Myocyte (in vitro differentiated cells): ENCODE data around the gene STX2. TPM values are rescaled to one million over a fixed set of nuclear protein-coding genes. Genes with fewer than 3 reads are reported as not detected.

Source experiments
- DNase-seq: peaks from one replicate; pipeline ENCODE4 v3.0.0-alpha.2; 2012; ENCODE audit warnings: low read depth
- total RNA-seq: library from RNA; depleted of rRNA; stranded (reverse); fragments of >200 nt; gene quantifications from 2 replicates; pipeline ENCODE4 v1.2.3, GENCODE V29; 2014

Gene STX2
- total RNA-seq, 1 donor from 2014 or later, result 42.0 TPM

DNA sequence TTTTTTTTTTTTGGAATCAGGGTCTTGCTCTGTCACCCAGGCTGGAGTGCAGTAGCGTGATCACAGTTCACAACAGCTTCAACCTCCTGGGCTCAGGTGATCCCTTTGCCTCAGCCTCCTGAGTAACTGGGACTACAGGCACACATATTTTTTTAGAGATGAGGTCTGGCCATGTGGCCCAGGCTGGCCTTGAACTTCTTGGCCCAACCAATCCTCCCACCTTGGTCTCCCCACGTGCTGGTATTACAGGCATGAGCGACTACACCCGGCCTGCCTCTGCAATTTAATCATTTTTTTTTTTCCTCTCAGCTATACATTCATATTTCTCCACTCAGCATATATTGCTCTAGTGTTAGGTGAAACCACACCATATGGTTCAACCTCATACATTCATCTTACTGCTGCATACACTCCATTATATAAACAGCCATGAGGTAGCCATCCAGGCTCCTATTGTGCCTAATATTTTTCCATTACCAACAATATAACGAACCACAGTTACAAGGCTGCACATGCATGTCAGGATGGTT is 7.1 kb downstream of the STX2 start:
- no peak for DNase-seq

DNA sequence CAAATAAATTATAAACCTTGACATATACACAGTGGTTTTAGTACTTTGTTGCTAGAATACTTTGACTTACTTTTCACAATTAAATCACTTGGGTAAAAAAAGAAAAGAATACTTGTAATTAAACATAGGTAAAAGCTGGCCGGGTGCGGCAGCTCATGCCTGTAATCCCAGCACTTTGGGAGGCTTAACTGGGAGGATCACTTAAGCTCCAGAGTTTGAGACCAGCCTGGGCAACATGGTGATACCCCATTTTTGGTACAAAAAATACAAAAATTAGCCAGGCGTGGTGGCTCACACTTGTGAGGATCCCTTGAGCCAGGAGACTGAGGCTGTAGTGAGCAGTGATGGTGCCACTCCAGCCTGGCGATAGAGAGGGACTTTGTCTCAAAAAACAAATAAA is 7.8 kb downstream of the STX2 start:
- no peak for DNase-seq

DNA sequence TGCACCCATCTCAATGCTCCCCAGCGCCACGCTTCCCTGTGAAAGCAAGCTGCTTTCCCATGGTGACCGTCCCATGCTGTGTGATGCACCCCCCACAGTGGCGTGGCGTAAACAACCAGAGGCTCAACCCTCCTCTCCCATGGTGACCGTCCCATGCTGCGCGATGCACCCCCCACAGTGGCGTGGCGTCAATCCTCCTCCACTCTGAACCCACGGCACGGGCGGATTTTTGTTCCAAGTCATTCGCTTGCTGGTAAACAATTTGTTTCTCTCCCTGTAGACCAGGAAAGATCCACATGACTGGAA is 8.9 kb downstream of the STX2 start:
- no peak for DNase-seq

DNA sequence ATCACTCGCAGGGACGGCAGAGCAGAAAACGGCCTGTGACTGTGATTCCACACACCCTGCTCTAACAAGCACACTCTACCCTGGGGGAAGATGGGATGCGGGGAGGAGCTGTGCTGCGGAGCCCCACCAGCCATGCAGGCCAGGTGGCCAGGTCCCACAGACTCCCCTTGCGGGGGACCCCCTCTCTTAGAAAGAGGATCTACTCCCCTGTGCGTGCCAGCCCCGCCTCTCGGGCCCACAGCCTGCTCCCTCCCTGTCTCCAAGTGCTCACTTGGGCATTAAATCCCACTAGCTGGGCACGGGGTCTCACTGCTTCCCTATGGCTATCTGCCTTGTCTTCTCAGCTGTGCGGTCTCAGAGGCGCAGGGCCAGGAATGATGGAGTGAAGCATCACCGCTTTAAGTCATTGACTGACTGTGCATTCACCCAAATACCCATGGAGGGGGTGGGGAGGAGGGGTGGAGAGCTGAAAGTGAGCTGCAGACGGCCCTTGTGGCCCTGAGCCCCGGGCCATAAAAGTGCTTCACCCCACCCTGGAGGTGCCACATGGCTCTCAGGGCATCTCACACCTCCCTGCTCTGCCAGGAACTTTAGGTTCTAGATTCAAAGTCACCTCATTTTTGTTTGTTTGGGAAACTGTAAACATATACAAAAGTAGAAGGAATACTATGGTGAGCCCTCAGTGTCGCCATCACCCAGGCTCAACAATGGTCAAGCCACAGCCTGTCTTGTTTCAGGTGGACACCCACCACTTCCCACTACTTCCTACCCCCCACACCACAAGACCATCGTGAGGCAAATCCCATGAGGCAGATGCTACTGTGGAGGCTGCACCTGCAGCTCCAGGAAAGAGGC is 9.4 kb downstream of the STX2 start:
- DNase-seq, result no peak

DNA sequence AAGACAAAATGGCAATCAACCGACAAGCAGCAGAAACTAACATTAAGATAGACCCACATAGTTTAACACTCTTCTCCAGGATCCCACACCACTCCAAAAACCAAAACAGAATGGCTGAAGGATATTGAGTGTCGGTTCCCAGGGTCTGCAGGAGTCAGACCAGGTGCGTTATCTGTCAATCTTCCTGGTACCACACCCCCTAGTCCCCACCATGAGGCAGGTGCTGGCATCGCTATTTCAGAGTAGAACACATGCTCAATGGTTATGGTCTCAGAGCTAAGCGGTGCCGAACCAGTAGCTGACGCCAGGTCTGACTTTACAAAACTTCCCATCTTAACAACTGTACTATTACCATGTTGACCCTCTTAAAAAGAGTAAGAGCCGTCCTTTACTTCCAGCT is 10.2 kb downstream of the STX2 start:
- DNase-seq, result no peak

DNA sequence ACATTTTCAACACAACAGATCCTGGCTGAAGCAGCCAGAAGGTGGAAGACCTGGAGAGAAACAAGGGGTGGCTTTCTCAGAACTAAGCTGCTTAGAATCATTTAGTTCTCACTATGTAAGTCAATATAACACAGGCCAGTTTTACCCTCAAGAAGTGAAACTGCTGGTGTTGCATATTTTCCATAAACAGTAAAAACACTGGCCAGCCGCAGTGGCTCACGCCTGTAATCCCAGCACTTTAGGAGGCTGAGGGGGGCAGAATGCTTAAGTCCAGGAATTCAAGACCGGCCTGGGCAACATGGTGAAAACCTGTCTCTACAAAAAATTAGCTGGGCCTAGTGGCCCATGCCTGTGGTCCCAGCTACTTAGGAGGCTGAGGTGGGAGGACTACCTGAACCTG is 11.6 kb downstream of the STX2 start:
- DNase-seq, result no peak

DNA sequence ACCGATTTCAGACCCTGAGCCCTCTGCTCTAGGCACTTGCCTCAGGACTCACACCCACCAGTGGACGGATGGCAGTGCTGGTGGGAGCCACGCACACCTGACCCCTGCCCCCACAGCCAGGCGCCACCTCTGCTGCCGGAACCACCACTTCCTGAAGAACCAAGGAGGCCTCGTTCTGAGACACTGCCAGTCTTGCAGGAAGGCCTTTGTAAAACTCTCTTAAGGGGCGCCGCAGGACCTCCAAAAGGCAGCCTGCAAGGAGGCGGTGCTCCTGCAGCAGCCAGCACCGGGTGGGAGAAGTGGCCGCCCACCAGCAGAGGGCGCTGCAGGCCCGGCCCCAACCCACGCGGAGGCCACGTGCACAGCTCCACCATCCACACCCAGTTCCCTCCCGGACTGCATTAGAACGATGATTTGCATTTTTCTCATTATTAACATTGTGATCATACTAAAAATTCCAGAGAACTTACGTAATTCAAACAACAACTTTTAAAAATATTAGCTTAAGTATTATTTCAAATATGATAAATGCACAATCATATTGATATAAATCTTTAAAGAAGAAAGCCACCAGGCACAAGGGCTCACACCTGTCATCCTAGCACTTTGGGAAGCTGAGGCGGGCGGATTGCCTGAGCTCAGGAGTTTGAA is 12.8 kb downstream of the STX2 start:
- DNase-seq, result peak; percentile 27

DNA sequence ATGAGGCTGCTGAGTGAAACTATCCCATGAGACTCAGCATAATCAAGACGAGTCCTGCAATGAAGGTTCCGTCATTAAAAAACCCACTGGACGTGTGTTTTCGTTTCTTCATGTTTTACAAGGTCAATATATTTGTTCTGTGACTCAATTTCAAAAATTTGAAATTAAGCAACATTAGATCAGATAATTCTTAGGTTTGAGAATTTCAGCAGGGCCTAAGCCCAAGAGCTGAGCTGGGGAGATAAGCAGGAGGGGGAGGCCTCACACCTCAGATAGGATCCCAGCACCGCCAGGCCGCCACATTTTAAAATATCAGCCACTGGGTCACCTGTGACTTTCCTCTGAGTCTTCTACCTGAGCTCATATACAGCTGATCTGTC is 13.3 kb downstream of the STX2 start:
- DNase-seq, result no peak

DNA sequence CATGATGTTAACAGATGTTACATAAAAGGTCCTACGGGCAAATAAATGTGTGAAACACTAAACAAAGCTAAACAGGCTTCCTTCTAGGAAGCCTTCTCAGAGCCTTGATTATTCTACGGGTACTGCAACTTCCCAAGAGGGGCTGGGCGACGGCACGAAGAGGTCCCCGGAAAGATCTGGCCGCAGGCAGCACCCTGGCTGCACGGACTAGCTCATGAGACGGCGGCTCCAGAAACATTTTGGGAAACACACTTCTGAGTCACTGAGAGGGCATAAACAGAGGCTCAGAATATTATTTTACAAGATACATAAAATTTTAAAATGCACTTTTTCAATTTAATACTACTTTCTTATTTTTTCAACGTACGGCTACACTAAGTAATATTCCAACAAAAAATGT is 19.4 kb downstream of the STX2 start:
- DNase-seq, result no peak

DNA sequence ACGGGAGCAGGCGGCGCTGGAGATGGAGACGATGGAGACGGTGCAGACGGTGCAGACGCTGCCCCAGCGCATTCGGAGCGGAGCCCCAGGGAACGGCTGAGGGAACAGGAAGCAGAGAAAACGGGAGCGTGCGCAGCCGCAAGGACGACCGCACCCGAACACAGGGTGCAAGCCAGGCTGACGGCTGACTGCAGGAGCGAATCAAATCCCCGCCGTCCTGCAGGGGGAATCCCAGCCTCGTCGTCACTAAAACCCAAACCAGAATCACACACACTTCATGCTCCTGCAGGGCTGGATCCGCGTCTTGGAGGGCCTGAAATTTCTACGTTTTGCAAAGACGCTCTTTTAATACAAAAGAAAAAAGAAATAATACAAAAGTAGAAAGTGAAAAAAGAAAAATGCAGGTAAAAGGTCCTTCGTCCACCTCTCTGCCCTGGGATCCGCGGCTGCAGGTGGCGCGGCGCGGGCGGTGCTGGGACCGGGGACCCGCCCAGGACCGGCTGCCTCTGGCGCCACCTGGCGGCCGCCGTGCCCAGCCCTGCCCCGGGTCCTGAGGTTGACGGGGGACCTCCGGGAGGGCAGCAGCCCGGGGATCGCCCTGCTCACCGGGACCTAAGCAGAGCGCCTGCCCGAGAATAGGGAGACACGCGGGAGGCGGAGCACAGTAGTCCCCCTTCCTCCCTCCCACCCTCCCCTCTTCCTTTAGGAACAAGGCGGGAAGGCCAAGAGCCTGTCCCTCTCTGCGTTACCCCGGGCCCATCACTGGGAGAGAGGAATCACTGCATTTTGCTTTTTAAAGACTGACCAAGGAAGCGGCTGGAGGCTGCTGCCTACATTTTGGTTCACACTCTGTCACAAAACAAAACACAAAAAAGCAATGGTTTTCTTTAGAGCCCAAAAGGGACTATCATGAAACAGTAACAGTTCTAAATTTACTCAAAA is 20.1 kb downstream of the STX2 start:
- DNase-seq, result no peak

DNA sequence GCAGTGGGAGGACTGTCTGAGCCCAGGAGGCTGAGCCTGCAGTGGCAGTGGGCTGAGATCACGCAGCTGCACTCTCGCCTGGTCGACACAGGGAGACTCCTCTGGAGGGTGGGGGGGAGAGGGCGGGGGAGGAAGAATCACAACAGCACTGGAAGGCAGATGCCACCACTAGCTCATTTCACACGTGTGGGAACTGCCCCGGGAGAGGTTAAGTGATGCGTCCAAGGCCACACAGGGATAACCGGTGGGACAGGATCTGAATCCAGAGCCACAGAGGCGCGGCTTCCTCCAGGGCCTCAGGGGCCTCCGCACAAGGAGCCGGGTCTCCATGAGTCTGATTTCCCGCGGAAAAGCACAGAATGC is 20.8 kb downstream of the STX2 start:
- DNase-seq, result no peak

DNA sequence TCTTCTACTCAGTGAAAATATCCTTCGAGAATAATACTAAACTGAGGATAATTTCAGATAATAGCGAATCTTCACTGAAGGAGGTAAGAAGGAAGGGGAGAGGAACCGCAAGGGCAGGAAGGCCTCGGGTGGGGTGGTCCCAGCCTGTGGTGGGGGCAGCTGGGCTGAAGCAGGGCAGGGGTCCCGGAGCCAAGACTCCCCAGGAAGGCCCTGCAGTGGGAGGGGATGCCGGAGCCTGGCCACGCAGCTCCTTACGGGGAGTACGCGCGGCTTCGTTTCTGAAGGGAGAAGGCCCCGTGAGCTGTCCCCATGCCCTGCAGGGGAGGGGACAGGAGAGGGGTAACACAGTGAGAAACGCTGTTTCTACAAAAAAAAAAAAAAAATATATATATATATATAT is 21.2 kb downstream of the STX2 start:
- no peak for DNase-seq

DNA sequence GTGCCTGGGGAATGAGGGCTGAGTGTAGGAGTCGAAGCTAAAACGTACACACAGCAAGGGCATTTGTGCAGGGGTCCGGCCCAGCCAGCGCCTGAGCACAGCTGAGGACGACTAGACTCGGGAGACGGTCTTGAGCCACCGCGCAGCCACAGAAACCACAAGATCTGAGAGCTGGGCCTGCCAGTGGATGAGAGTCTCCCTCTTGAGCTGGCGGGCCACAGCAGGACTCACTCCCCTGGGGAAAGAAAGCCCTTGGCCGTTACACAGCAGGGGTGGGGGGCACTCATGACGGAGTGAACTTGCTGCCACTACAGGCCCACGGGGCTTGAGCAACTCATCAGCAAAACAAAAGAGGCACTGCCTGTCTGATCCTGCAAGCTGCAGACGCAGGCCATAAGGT is 23.0 kb downstream of the STX2 start:
- no peak for DNase-seq

DNA sequence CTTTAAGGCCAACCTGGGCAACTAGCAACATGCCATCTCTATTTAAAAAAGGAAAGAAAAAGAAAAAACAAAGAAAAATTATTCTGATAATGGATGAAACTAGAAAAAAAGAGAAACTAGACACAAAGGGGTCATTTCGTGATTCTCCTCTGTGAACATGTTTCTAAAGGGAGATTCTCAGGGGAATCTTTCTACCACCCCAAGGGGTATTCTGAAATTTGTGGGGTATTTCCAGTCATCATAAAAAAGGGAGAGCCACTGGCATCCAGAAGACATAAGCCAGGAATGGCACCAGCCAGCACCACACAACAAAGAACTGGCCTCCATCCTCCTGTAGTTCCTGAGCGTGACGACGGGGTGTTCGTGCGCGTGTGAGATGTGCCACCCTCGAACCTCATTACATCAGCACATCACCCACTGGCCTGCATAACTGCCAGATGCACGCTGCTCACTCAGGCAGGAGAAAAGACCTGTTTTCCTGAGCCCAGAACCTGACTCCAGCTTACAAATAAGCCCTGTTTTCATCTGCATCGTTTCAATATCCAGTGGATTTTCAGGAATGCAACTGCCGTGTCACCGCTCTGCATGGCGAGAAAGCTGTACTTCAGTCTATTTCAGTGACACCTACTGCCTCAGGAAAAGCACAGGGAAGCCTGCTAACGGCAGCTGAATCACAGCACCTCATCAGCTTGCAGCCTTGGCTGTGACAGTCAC is 23.9 kb downstream of the STX2 start:
- no peak for DNase-seq

DNA sequence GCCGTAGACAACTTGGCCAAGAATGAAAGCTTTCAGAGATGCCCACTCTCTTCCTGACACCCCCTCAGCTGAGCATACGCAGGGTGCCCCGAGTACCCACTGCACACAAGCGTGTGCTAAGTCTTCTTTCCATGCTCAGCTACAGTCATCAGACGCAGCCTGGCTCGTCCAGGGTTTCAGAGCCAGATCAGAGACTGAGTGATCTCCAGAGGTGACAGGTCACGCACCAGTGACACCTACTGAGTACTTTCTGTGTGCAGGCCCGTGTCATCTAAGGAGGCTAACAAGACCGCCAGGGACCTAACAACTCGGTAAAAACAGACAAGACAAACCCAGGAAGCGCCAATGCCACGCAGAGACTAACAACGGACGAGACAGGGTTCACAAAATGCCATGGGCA is 25.1 kb downstream of the STX2 start:
- DNase-seq, result no peak

DNA sequence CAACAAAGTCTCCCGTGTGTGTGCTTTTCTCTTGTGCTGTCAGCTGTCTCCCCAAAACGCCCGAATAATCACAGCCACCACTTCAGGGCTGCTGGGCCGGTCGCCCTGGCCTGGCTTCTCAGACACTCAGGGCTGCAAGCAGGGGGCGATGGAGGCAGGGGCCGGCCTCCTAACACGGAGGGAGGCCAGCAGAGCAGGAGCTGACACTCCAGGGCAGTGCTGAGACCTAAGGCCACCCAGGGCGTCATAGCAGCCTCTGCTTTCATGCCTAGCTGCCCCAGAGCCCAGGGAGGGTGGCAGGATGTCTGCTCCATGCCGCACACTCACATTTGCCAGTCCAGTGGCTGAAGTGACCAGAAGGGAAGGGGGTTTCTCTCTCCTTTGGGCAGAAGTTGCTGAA is 25.6 kb downstream of the STX2 start:
- no peak for DNase-seq

DNA sequence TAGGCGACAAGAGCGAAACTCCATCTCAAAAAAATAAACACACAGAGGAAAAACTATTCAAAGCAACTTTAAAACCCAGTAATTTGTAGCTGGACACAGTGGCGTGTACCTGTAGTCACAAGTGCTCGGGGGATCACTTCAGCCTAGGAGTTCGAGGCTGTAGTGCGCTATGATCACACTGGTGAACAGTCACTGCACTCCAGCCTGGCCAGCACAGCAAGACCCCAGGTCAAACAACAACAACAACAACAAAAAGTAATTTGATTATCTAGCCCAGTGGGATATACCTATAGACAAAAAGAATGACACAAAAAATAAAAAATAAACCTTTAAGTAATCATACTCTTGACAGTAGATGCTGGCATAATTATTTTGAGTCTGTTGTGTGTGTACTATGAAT is 29.3 kb downstream of the STX2 start:
- no peak for DNase-seq

DNA sequence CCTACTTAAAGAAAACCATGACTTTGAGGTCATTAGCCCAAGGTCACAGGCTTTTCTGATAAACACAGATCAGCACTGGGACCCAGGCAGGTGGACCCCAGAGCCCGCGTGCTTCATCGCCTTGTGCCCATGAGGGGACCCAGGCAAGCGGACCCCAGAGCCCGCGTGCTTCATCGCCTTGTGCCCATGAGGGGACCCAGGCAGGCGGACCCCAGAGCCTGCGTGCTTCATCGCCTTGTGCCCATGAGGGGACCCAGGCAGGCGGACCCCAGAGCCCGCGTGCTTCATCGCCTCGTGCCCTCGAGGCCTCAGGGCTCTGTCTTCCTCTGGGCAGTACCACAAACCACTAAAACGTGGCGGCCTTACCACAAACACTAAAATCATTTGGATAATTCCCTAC is 31.7 kb downstream of the STX2 start:
- no peak for DNase-seq

DNA sequence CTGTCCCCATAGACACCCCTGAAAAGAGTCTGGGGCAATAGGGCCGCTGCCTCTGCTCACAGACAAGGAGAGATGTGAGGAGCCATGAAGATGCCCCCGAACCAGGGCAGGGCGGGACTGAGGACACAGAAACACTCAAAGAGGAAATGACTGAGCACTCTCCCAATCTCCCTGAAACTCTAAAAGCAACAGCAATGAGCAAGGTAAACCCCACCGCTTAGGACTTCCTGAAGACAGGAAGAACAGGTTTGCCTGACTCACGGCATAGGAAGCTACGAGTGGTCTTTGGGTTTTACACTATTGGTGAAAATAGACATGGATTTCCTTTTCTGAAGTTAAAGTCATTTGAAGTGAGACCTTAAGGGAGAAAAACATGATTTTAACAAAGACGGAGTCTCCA is 32.5 kb downstream of the STX2 start:
- DNase-seq, result no peak

DNA sequence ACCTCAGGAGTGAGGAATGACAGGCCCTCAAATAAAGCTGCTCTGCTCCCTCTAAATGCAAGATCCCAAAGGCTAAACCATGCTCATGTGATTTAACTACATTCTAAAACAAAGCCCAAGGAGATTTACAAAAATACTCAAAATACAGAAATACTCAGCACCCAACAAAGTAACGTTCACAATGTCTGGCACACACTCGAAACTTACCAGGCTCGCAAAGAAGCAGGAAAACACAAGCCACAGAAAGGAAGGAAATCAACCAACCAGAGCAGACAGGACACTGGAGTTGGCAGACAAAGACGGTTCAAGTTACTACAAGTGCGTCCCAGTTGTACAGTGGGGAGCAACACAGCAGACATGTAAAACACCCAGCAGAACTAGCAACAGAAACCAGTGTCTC is 33.4 kb downstream of the STX2 start:
- no peak for DNase-seq

DNA sequence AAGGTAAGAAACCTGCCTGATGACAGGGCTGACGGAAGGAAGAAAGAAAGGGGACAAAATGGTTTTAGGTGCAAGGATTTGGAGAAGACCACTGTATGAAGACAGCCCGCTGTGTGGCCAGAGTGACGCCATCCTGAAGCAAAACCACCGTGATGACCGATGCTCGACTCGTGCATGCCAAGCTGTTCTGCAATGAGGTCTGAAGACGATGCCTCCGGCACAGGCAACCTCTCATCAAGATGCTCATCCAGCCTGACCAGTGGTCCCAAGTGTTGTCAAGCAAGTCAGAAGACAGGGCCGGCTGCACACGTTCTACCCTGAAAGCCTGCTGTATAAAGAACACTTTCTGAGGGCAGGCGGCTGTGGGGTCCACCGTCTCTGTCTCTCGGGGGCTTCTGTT is 34.8 kb downstream of the STX2 start:
- DNase-seq, result no peak
